Fibroblast of lung (primary cell): Measurements from ENCODE around the gene MICAL1.

Experiments used
- EZH2 ChIP-seq: IDR thresholded peaks from 2 replicates; pipeline ENCODE4 v1.5.1; 2012; ENCODE audit warnings: low read length, control low read depth, mild to moderate bottlenecking; ENCODE audit errors: missing control alignments
- TF ChIP-seq, protein P1 (sequence below), 2 donors: IDR thresholded peaks in 1 of 2; conservative IDR thresholded peaks in 1 of 2; 1 replicate in 1 of 2; 2 replicates in 1 of 2; pipeline ENCODE4 v1.5.1; 2011 to 2012; ENCODE audit warnings: low read length in 2 of 2, control low read depth in 1 of 2, inconsistent platforms in 1 of 2, low read depth in 1 of 2, mild to moderate bottlenecking in 1 of 2

DNA sequence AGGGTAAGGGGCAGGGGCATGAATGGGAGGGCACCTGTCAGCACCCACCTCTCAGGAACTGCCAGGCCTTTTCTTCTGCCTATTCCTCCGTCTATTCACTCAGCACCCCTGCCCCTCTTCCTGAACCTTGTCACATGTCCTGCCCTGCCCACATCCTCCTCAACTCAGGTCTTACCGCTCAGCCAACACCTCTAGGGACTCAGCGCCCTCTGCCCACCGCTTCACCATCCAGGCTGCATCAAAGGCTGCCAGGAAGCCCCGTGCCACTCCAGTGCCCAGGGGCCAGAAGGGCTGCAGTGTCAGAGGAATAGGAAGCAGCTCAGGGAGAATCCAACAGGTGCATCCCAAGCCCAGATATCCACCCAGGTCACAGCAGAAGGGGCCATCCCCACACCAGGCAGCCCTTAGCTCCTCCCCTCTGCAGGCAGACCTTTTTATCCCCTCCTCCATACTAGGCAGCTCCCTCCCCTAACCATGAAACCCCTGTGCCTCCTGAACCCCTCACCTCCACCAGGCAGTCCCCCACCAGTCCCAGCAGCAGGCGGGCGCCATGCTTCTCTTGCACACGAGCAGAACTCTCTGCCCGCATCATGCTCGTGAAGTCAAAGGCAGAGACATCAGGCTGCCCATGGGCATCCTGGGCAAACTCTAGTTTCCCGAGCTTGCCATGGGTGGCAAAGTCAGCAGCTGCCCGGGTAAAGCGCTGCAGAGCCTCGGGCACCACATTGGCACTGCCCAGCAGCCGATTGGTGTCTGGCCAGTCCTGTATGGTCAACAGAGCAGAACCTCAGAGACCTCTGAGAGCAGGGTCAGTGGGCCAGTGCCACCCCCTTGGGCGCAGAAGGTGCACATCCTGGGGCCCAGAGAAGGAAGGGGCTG, 5.5 kb downstream of the MICAL1 start:
- TF ChIP-seq, protein P1, sequence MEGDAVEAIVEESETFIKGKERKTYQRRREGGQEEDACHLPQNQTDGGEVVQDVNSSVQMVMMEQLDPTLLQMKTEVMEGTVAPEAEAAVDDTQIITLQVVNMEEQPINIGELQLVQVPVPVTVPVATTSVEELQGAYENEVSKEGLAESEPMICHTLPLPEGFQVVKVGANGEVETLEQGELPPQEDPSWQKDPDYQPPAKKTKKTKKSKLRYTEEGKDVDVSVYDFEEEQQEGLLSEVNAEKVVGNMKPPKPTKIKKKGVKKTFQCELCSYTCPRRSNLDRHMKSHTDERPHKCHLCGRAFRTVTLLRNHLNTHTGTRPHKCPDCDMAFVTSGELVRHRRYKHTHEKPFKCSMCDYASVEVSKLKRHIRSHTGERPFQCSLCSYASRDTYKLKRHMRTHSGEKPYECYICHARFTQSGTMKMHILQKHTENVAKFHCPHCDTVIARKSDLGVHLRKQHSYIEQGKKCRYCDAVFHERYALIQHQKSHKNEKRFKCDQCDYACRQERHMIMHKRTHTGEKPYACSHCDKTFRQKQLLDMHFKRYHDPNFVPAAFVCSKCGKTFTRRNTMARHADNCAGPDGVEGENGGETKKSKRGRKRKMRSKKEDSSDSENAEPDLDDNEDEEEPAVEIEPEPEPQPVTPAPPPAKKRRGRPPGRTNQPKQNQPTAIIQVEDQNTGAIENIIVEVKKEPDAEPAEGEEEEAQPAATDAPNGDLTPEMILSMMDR (conservative IDR thresholded peaks at IDR 0.05 in 1 of 2, IDR thresholded peaks at IDR 0.05 in 1 of 2; ENCODE audit: low read depth in 1 of 2, low read length in 2 of 2): no peak
- no peak for TF ChIP-seq EZH2
